MM.1S (cell line): ENCODE measurements around the gene SLC22A1.

Experiments
- DNase-seq: peaks from one replicate; pipeline ENCODE4 v3.0.0-alpha.2; 2015
- H2AFZ ChIP-seq: fragments of 300-600 bp; sonication (generic); 2 replicates; pipeline ENCODE4 v1.6.0; 2016; ENCODE audit warnings: antibody characterized with exemption, low read length
- H3F3A ChIP-seq: fragments of 300-600 bp; sonication (generic); 2 replicates; pipeline ENCODE4 v1.6.1; 2016; ENCODE audit warnings: mild to moderate bottlenecking, antibody characterized with exemption, low read length, moderate library complexity, mixed read lengths; ENCODE audit not compliant: insufficient read depth
- H3K27ac ChIP-seq: fragments of 300-600 bp; sonication (generic); 2 replicates; pipeline ENCODE4 v1.5.1; 2016; ENCODE audit warnings: mild to moderate bottlenecking, low read length
- H3K27me3 ChIP-seq: fragments of 300-600 bp; sonication (generic); replicated peaks from 2 replicates; pipeline ENCODE4 v1.6.0; 2016; ENCODE audit warnings: low read length; ENCODE audit not compliant: insufficient read depth
- H3K36me3 ChIP-seq: fragments of 300-600 bp; sonication (generic); replicated peaks from 2 replicates; pipeline ENCODE4 v1.6.1; 2016; ENCODE audit warnings: mild to moderate bottlenecking, low read length, mixed read lengths; ENCODE audit not compliant: insufficient read depth
- H3K4me1 ChIP-seq: fragments of 300-600 bp; sonication (generic); 2 replicates; pipeline ENCODE4 v1.6.1; 2016; ENCODE audit warnings: low read length, mixed read lengths
- H3K4me2 ChIP-seq: fragments of 300-600 bp; sonication (generic); 2 replicates; pipeline ENCODE4 v1.6.0; 2016; ENCODE audit warnings: low read depth, low read length
- H3K4me3 ChIP-seq: fragments of 300-600 bp; sonication (generic); 2 replicates; pipeline ENCODE4 v1.5.1; 2016; ENCODE audit warnings: low read length, mixed read lengths
- H3K79me2 ChIP-seq: fragments of 300-600 bp; sonication (generic); 2 replicates; pipeline ENCODE4 v1.6.1; 2016; ENCODE audit warnings: mixed run types, low read length, mixed read lengths
- H3K9ac ChIP-seq: fragments of 300-600 bp; sonication (generic); 2 replicates; pipeline ENCODE4 v1.6.1; 2016; ENCODE audit warnings: low read length, mixed read lengths
- H3K9me2 ChIP-seq: fragments of 300-600 bp; sonication (generic); replicated peaks from 2 replicates; pipeline ENCODE4 v1.6.1; 2016; ENCODE audit warnings: mild to moderate bottlenecking, low read length, mixed read lengths; ENCODE audit not compliant: insufficient read depth
- H3K9me3 ChIP-seq: fragments of 300-600 bp; sonication (generic); replicated peaks from 2 replicates; pipeline ENCODE4 v1.6.1; 2016; ENCODE audit warnings: mild to moderate bottlenecking, low read length, mixed read lengths; ENCODE audit not compliant: insufficient read depth
- H4K20me1 ChIP-seq: fragments of 300-600 bp; sonication (generic); 2 replicates; pipeline ENCODE4 v1.6.1; 2016; ENCODE audit warnings: mild to moderate bottlenecking, low read length, moderate library complexity, mixed read lengths; ENCODE audit not compliant: insufficient read depth
- EZH2 ChIP-seq: fragments of 300-600 bp; sonication (generic); optimal IDR thresholded peaks from 2 replicates; pipeline ENCODE3; 2017; ENCODE audit warnings: low read depth, mild to moderate bottlenecking, antibody characterized with exemption, low read length, mixed read lengths
- EZH2phosphoT487 ChIP-seq: fragments of 300-600 bp; sonication (generic); IDR thresholded peaks from 2 replicates; pipeline ENCODE4 v1.6.1; 2018; ENCODE audit warnings: antibody characterized with exemption, low read length
- TF ChIP-seq, protein P1 (sequence below): fragments of 300-600 bp; sonication (generic); IDR thresholded peaks from 2 replicates; pipeline ENCODE4 v1.5.1; 2016; ENCODE audit warnings: antibody characterized with exemption, low read length, mixed read lengths

Gene SLC22A1

DNA sequence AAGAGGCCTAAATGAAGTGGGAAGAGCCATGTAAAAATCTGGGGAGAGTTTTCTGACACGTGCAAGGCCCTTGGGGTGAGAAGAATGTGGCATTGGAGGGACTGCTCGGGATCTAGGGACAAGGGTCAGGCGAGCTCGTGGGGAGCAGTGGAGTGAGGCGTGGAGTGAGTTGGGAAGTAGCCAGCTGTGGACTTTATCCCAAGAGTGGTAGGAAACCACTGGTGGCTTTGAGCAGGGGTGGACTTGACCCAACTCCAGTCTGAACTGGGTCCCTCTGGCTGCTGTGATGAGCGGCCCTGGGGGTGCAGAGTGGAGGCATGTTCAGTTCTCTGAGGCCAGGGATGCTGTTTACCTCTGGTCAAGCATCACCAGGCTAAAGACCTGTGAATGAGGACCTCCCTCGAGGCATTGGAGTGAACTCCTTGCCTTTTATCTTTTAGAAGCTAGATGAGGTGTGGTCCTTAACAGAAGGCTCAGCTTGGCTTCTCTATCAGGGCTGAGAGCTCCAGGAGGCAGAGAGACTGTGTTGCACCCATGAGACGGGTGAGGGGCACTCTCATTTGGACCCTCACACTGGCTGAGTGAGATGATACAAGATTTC is 20.6 kb downstream of the SLC22A1 start:
- Histone ChIP-seq H2AFZ (no peak overlapping the region), H3K36me3 (no peaks in the 10 kb centered on the region), H3F3A (no peaks in the 10 kb centered on the region), H3K4me2 (no peak overlapping the region), H3K9me2 (no peaks in the 10 kb centered on the region), H3K27ac (no peak overlapping the region), H3K4me1 (no peaks in the 10 kb centered on the region), H3K27me3 (no peaks in the 10 kb centered on the region), H3K4me3 (no peak overlapping the region), H3K79me2 (no peaks in the 10 kb centered on the region), H3K9me3 (no peaks in the 10 kb centered on the region), H4K20me1 (no peaks in the 10 kb centered on the region), H3K9ac (no peak overlapping the region)
- TF ChIP-seq, protein P1, sequence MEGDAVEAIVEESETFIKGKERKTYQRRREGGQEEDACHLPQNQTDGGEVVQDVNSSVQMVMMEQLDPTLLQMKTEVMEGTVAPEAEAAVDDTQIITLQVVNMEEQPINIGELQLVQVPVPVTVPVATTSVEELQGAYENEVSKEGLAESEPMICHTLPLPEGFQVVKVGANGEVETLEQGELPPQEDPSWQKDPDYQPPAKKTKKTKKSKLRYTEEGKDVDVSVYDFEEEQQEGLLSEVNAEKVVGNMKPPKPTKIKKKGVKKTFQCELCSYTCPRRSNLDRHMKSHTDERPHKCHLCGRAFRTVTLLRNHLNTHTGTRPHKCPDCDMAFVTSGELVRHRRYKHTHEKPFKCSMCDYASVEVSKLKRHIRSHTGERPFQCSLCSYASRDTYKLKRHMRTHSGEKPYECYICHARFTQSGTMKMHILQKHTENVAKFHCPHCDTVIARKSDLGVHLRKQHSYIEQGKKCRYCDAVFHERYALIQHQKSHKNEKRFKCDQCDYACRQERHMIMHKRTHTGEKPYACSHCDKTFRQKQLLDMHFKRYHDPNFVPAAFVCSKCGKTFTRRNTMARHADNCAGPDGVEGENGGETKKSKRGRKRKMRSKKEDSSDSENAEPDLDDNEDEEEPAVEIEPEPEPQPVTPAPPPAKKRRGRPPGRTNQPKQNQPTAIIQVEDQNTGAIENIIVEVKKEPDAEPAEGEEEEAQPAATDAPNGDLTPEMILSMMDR: no peak
- TF ChIP-seq EZH2 (no peak), EZH2phosphoT487 (no peak)
- no peak for DNase-seq

DNA sequence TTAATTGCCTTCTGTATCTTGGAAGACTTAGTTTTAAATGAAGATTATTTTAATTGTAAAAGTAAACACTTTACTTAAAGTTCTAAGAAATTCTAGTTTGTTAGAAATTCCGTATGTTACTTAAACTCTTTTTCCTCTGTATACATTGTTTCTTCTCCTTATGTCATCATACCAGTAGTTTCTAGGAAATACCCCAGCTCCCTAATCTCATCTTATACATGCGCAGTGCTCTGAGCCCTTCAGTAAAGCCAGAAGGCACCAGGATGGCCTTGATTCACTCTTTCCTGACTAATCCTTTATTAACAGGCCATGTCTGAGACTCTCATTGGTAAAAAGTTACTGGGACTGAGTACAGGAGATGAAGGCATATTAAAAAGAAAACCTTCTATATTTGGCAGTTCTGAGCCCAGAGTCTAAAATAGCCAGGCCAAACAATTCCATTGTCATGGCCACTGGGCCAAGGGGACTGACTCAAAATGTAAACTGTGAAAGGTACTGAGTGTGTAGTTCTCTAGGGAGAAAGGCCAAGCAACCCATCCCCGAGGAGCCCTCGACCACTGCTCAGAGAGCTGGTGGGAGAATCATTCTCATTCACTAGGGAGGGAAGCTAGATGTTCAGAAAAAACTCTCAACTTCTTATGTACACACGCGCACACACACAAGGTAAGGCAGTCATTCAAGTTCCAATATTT is 25.0 kb downstream of the SLC22A1 start:
- Histone ChIP-seq H3F3A (no peaks in the 10 kb centered on the region), H3K79me2 (no peaks in the 10 kb centered on the region), H3K36me3 (no peaks in the 10 kb centered on the region), H3K9me2 (no peaks in the 10 kb centered on the region), H3K4me2 (no peak overlapping the region), H3K9ac (no peak overlapping the region), H4K20me1 (no peaks in the 10 kb centered on the region), H2AFZ (no peak overlapping the region), H3K4me1 (no peaks in the 10 kb centered on the region), H3K4me3 (no peak overlapping the region), H3K27ac (no peak overlapping the region), H3K9me3 (no peaks in the 10 kb centered on the region), H3K27me3 (no peaks in the 10 kb centered on the region)
- DNase-seq: no peak
- TF ChIP-seq EZH2: no peak
- TF ChIP-seq EZH2phosphoT487: no peak

DNA sequence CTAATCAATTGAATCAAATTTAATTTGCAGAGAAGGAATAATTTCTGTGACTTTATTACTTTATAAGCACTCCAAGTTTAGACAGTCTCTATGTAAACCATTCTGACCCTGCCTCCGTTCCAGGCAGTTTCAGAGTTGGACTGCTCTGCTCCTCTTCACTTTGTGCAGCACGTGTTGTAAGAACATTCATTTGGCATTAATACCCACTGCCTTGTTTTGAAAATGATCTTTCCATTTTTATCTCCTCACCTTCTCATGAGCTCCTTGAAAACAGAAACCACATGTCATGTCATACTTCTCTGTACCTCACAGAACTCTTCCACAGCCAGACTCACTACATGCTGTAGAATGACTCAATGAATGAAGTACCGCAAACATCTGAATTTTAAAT is 25.5 kb downstream of the SLC22A1 start:
- Histone ChIP-seq H3F3A (no peaks in the 10 kb centered on the region), H3K36me3 (no peaks in the 10 kb centered on the region), H3K9me2 (no peaks in the 10 kb centered on the region), H3K4me2 (no peak overlapping the region), H3K9ac (no peak overlapping the region), H3K79me2 (no peaks in the 10 kb centered on the region), H4K20me1 (no peaks in the 10 kb centered on the region), H3K4me1 (no peaks in the 10 kb centered on the region), H2AFZ (no peak overlapping the region), H3K27me3 (no peaks in the 10 kb centered on the region), H3K4me3 (no peak overlapping the region), H3K9me3 (no peaks in the 10 kb centered on the region), H3K27ac (no peak overlapping the region)
- TF ChIP-seq, protein P1: no peak
- TF ChIP-seq EZH2phosphoT487: no peak
- no peak for TF ChIP-seq EZH2
- no peak for DNase-seq

DNA sequence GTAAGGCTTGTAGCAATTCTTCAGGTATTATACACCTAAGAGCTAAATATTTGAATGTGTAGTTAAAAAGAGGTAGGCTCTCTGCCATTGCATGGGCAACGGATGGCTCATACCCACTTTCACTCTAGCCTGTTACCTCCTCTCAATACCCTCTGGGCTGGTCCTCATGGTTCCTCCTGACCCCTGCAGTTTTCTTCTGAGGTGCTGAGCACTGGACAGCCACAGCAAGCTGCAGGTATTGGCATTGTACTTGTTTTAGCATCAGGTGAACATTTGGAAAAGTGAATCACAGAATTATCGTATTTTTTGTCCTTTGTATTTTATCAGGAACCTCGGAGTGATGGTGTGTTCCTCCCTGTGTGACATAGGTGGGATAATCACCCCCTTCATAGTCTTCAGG is 32.9 kb downstream of the SLC22A1 start:
- no peak for TF ChIP-seq EZH2phosphoT487
- TF ChIP-seq, protein P1: no peak
- no peak for TF ChIP-seq EZH2
- H3K4me3 ChIP-seq: no peak overlapping the region
- no peaks in the 10 kb centered on the region for H4K20me1 ChIP-seq
- H3K4me1 ChIP-seq: no peaks in the 10 kb centered on the region
- no peaks in the 10 kb centered on the region for H3K36me3 ChIP-seq
- no peak overlapping the region for H3K4me2 ChIP-seq
- no peaks in the 10 kb centered on the region for H3K9me2 ChIP-seq
- H3F3A ChIP-seq: no peaks in the 10 kb centered on the region
- no peaks in the 10 kb centered on the region for H3K9me3 ChIP-seq
- no peaks in the 10 kb centered on the region for H3K27me3 ChIP-seq
- H3K79me2 ChIP-seq: no peaks in the 10 kb centered on the region
- H2AFZ ChIP-seq: no peak overlapping the region
- H3K9ac ChIP-seq: no peak overlapping the region
- H3K27ac ChIP-seq: no peak overlapping the region
- DNase-seq: no peak
